ENCODE data around the gene ALPI. TPM values are rescaled to one million over a fixed set of nuclear protein-coding genes. Genes with fewer than 3 reads are reported as not detected.

Gene ALPI
- total RNA-seq, 2 donors from 2014 or later: not detected

DNA sequence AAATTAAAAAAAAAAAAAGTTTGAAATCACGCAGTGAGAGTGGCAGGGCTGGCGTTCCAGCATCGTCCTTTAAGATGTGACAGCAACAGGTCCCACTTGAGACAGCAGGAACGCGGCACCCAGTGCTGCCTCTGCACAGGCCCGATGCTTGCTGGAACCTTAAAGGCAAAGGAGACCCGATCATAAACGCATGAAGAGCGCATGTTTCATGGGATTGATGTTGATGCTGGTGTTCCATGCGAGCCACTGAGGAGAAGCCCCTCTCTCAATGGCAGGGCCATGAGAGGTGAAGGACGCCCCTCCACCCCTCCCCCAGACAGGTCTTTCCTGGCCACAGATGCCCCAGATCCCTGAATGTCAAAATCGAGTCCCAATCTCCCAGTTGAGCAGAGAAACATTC is 17.9 kb upstream of the ALPI start:
- H3K4me1 ChIP-seq (ENCODE audit: control insufficient read depth, insufficient read depth, low read length): no peaks in the 10 kb centered on the region
- H3K9ac ChIP-seq (ENCODE audit: extremely low read depth, low read length, poor library complexity, severe bottlenecking): no peak overlapping the region
- Mint-ChIP-seq H3K9me3 (no peaks in the 10 kb centered on the region), H3K36me3 (ENCODE audit: low read depth) (no peaks in the 10 kb centered on the region), H3K4me3 (no peak overlapping the region), H3K27ac (no peak overlapping the region), H3K27me3 (ENCODE audit: insufficient read depth) (peaks cover 23% of the 10 kb centered on the region), H3K4me1 (peaks cover 9% of the 10 kb centered on the region)
- no peak for DNase-seq
- no peaks in the 10 kb centered on the region for H3K36me3 ChIP-seq (ENCODE audit: control insufficient read depth, insufficient read depth, low read length)
- no peaks in the 10 kb centered on the region for H3K9me3 ChIP-seq (ENCODE audit: control insufficient read depth, low read length)
- H3K4me3 ChIP-seq (ENCODE audit: low read length): no peak overlapping the region
- H3K27me3 ChIP-seq (ENCODE audit: control insufficient read depth, insufficient read depth, low read length, poor library complexity, severe bottlenecking): peaks cover 5% of the 10 kb centered on the region
- 89 to 93% methylated on average over 6 to 12 of the region's 12 CpGs for WGBS, 2 experiments (ENCODE audit: insufficient coverage in 1 of 2, insufficient read length in 1 of 2)
- no peak overlapping the region for H3K27ac ChIP-seq (ENCODE audit: low read depth, low read length)
- TF ChIP-seq, protein P1, sequence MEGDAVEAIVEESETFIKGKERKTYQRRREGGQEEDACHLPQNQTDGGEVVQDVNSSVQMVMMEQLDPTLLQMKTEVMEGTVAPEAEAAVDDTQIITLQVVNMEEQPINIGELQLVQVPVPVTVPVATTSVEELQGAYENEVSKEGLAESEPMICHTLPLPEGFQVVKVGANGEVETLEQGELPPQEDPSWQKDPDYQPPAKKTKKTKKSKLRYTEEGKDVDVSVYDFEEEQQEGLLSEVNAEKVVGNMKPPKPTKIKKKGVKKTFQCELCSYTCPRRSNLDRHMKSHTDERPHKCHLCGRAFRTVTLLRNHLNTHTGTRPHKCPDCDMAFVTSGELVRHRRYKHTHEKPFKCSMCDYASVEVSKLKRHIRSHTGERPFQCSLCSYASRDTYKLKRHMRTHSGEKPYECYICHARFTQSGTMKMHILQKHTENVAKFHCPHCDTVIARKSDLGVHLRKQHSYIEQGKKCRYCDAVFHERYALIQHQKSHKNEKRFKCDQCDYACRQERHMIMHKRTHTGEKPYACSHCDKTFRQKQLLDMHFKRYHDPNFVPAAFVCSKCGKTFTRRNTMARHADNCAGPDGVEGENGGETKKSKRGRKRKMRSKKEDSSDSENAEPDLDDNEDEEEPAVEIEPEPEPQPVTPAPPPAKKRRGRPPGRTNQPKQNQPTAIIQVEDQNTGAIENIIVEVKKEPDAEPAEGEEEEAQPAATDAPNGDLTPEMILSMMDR (conservative IDR thresholded peaks at IDR 0.05): no peak

DNA sequence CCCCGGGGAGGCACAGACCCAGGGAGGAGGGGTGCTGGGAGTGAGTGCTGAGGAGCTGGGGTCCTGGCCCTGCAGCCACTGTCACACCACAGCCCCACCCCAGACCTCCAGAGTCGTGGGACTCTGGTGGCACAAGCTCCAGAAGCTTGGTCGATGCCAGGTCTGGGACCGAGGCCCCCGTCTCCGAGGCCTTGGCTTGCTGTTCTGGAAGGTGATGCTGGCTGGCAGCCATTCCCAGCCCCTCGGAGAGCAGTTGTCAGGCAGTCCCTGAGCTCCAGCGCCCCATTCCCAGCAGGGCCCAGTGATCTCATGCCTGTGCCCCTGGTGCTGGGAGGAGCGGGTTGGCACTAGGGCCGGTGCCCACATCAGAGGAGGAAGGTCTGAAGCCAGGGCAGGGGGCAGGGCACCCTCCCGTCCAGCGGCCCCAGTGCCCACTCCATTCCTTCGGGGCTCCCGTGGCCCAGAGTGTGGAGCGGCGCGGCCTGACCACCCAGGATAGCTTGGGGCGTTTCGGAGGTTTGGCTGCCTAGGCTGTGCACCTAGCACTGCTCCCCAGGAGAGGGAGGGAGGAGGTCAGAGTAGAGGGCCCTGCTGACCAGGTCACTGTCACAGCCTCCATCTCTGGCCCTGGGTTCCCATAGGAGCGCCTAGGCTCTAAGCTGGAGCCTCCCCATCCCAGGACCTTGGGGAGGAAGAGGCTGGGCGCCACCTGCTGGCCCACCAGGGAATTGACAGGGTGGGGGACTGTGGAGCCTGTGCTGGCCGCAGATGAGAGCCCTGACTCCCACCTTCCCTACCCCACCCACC is 16.8 kb upstream of the ALPI start:
- Mint-ChIP-seq H3K9me3 (no peaks in the 10 kb centered on the region), H3K36me3 (ENCODE audit: low read depth) (no peaks in the 10 kb centered on the region), H3K27ac (no peak overlapping the region), H3K27me3 (ENCODE audit: insufficient read depth) (peaks cover 23% of the 10 kb centered on the region), H3K4me1 (peaks cover 6% of the 10 kb centered on the region), H3K4me3 (no peak overlapping the region)
- H3K36me3 ChIP-seq (ENCODE audit: control insufficient read depth, insufficient read depth, low read length): no peaks in the 10 kb centered on the region
- H3K27me3 ChIP-seq (ENCODE audit: control insufficient read depth, insufficient read depth, low read length, poor library complexity, severe bottlenecking): peaks cover 5% of the 10 kb centered on the region
- TF ChIP-seq, protein P1 (conservative IDR thresholded peaks at IDR 0.05): peak; percentile 75
- WGBS, 2 experiments (ENCODE audit: insufficient coverage in 1 of 2, insufficient read length in 1 of 2): 89 to 100% methylated on average over 4 to 20 of the region's 22 CpGs
- DNase-seq: peak; percentile 80
- H3K4me1 ChIP-seq (ENCODE audit: control insufficient read depth, insufficient read depth, low read length): no peaks in the 10 kb centered on the region
- H3K9me3 ChIP-seq (ENCODE audit: control insufficient read depth, low read length): no peaks in the 10 kb centered on the region
- H3K4me3 ChIP-seq (ENCODE audit: low read length): no peak overlapping the region
- no peak overlapping the region for H3K27ac ChIP-seq (ENCODE audit: low read depth, low read length)
- H3K9ac ChIP-seq (ENCODE audit: extremely low read depth, low read length, poor library complexity, severe bottlenecking): no peak overlapping the region

DNA sequence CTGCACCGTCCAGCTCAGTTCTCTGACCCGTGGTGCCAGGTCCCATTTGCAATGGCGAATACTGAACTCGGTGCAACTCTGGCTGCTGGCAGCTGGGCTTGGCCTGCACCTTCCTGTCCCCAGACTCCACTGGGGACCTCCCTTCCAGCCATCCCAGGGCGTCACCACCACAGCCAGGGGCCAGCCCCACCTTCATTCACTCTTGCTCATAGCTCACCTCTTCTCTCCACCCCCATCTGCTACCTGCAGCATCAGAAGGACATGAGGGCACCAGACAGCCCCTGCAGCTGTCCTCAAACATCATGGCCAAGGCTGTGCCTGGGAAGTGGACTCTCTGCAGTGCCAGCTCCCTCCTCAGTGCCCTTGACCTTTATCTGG is 16.2 kb upstream of the ALPI start:
- peak; percentile 63 for DNase-seq
- TF ChIP-seq, protein P1 (conservative IDR thresholded peaks at IDR 0.05): peak; percentile 66
- no peaks in the 10 kb centered on the region for H3K36me3 Mint-ChIP-seq (ENCODE audit: low read depth)
- Histone ChIP-seq H3K27ac (ENCODE audit: low read depth, low read length) (no peak overlapping the region), H3K9me3 (ENCODE audit: control insufficient read depth, low read length) (no peaks in the 10 kb centered on the region), H3K9ac (ENCODE audit: extremely low read depth, low read length, poor library complexity, severe bottlenecking) (no peak overlapping the region), H3K27me3 (ENCODE audit: control insufficient read depth, insufficient read depth, low read length, poor library complexity, severe bottlenecking) (peaks cover 5% of the 10 kb centered on the region), H3K36me3 (ENCODE audit: control insufficient read depth, insufficient read depth, low read length) (no peaks in the 10 kb centered on the region), H3K4me1 (ENCODE audit: control insufficient read depth, insufficient read depth, low read length) (no peaks in the 10 kb centered on the region), H3K4me3 (ENCODE audit: low read length) (no peak overlapping the region)
- H3K4me3 Mint-ChIP-seq: no peak overlapping the region
- H3K9me3 Mint-ChIP-seq: no peaks in the 10 kb centered on the region
- no peak overlapping the region for H3K27ac Mint-ChIP-seq
- H3K4me1 Mint-ChIP-seq: peaks cover 6% of the 10 kb centered on the region
- peaks cover 23% of the 10 kb centered on the region for H3K27me3 Mint-ChIP-seq (ENCODE audit: insufficient read depth)
- WGBS, 2 experiments (ENCODE audit: insufficient coverage in 1 of 2, insufficient read length in 1 of 2): 36 to 80% methylated on average over 1 to 3 of the region's 5 CpGs
